Inflammatory macrophage treated with lipopolysaccharide for 4 hours (primary cell): ENCODE results near the gene SHISAL2B.
"Not testable (repeated sequence)": the region's sequence is repeated elsewhere in the genome, so short reads cannot be mapped to it uniquely, and the experiment has no call there.

Source experiments
- DNase-seq: peaks from one replicate; pipeline ENCODE4 v3.0.0-alpha.2; 2020

The SHISAL2B gene

GRCh38 chr5:64690417-64691151, at the start of gene SHISAL2B:
SHISAL2B (plus strand) TSS chr5:64690503; CDS start chr5:64690624, 121 bp downstream.
- no peak for DNase-seq

GRCh38 chr5:64644831-64645230, 45.5 kb upstream of the SHISAL2B start:
- no peak for DNase-seq

DNA sequence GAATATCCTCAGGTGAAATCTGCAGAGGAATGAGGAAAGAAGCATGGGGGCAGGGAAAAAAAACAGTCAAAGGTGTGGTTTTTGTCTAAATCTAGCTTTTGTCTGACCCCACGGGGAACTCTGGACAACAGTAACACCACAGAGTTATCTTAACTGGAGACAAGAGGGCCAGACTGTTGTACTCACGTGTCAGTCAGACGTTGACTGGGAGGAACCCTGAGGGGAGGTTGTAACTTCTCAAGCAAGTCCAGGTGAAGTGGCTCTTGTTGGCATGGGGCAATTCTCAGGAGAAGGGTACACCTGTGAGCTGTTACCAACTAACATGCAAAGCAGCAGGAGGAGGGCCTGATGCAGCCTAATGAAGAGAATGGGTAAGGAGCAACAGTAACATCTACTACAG, 44.1 kb upstream of the SHISAL2B start:
- DNase-seq, result no peak

DNA sequence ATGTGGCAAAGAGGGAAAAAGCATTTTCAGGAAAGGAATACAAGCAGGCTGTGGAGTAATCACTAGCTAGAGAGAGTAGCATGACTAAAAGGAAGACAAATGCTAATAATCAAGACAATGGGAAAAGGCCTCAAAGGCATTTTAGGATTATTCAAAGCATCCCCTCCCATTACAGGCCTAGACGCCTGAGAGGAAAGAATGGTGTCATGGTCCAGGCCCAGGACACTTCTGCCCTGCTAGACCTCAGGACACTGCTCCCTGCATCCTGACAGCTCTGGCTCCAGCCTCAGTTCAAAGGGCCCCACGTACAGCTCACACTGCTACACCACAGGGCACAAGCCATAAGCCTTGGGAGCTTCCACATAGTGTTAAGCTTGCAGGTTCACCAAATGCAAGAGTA, 40.8 kb upstream of the SHISAL2B start:
- no peak for DNase-seq

DNA sequence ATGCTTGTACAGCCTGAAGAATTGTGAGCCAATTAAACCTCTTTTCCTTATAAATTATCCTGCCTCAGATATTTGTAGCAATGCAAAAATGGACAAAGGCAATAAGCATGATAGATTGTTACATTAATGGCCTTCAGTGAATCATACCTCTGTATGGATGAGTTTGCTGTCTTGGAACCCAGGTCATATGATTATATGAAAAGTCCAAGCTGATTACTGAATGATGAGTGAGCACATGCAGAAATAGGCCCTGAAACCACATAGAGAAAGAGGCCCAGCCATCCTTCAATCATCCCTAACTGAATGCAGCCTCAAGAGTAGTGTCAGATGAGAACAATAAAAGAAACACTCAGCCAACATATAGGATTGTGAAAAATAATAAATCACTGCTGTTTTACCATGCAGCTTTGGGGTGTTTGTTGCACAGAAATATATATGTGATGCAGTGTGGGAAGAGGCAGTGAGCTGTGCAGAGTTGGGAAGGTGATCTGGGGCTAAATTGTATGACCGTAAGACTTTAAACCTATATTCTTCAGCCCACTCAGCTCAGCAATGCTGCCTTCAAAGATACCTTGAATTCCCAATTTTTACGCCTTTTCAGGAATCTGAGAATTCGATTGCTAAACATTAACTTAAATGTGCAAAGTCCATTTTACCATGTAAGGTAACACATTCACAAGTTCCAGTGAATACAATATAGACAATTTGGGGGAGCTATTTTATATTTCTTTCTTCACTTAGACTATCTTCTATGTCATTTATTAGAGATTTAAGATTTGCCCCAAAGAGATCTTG, 36.3 kb upstream of the SHISAL2B start:
- DNase-seq, result no peak

DNA sequence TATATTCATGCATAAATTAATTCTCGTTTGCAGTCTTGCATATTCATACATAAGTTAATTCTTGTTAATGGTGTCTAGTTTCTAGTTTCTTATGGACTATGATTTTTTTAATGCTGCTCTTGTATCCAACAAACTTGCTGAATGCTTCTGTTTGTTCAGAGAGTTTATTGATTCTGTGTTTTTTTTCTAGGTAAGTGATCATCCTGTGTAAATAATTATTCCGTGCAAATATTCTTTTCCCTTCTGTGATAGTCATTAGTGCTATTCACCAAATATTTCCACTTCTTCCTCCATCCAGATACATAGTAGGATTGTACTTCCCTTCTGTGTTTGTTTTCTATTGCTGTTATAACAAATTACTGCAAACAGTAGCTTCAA, 35.8 kb upstream of the SHISAL2B start:
- no peak for DNase-seq

- no peak for DNase-seq
These were observed 34.7 kb upstream of the SHISAL2B start for GRCh38 chr5:64655596-64655995.

DNA sequence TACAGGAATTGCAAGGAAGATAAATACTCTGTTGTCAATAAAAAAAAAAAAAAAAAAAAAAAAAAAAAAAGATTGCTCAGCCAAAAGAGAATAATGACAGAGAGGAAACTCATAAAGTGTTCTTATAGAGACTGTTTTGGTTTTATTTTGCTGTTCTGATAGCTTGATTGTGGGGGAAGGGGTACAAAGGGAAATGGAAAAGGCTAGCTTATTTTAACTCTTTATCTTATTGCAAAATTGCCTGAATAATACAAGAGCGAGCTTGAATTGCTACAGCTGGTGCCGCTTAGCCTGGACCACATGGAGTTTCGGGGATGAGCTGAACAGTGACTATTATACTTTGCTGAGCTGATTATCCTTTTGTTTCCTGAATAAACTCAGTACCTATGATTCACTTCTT, 31.0 kb upstream of the SHISAL2B start:
- no peak for DNase-seq

DNA sequence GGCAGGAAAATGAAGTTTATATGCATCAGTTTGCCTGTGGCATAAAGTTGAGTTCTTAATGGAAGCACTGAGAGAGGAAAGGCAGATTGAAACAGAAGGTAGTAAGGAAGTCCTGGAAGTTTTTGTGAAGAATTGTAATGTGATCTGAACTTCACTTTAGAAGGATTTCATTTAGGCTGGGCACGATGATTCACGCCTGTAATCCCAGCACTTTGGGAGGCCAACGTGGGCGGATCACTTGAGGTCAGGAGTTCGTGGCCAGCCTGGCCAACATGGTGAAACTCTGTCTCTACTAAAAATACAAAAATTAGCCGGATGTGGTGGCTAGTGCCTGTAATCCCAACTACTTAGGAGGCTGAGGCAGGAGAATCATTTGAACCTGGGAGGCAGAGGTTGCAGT, 27.1 kb upstream of the SHISAL2B start:
- DNase-seq, result not testable (repeated sequence)

GRCh38 chr5:64665243-64665642, 25.1 kb upstream of the SHISAL2B start:
- DNase-seq, result no peak

GRCh38 chr5:64666078-64666477, 24.2 kb upstream of the SHISAL2B start:
- DNase-seq, result no peak

- no peak for DNase-seq
These were observed 23.2 kb upstream of the SHISAL2B start for GRCh38 chr5:64667068-64667467.

GRCh38 chr5:64670277-64670676, 20.0 kb upstream of the SHISAL2B start:
- DNase-seq, result no peak

DNA sequence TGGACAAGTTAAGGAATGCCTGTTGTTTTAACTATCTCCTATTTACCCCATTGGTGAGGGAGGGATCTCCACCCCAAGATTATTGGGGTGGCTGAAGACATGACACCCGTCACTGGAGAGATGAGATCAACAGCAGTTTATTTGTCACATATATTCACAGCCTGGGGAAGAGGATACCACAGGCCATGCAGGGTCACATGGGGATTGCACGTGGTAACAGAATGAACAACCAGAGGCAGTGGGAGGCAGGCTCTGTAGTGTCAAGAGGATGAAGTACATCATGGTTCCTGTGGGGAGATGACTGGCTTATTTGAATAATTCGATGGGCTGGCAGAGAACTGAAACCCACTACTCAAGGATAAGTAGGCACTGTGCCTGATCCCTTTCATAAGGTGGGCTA, 18.6 kb upstream of the SHISAL2B start:
- DNase-seq, result no peak

GRCh38 chr5:64678374-64678773, 11.9 kb upstream of the SHISAL2B start:
- no peak for DNase-seq

GRCh38 chr5:64680289-64680688, 10.0 kb upstream of the SHISAL2B start:
- DNase-seq, result no peak

DNA sequence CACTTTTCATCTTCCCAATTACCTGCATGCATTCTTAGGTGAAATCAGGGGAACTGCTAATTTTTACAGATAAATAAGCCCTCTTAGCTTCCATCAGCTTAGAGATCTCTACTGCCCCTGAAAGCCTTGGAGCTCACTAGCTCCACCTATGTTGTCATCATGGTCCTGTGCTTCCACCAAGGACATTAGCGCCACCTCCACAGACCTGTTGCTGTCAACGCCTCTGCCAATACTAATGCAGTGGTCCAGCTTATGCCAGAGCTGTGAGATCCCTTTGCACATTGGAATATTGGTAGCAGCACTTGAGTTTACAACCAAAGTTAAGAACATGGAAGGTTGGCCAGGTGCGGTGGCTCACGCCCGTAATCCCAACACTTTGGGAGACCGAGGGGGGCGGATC, 7.7 kb upstream of the SHISAL2B start:
- DNase-seq, result no peak

GRCh38 chr5:64685866-64686265, 4.4 kb upstream of the SHISAL2B start:
- no peak for DNase-seq

GRCh38 chr5:64688391-64688790, 1.9 kb upstream of the SHISAL2B start:
- no peak for DNase-seq

DNA sequence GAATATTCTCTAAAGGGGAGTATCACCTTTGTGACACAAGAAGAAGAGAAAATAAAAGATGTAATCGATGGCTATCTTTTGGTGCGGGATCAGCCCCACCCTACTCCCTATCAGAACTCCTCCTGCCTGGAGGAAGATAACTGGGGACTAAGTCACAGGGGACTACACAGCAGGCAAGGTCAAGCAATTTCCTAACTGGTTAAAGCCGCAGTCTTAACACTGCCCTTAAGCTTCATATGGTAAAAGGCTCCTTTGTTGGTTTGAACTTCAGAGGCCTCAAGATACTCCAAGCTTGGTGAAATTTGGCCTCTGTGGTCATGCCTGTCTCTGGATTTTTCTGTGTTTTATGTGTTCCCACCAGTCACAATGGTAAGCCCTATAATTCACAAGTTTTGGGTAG, 1.3 kb upstream of the SHISAL2B start:
- no peak for DNase-seq

DNA sequence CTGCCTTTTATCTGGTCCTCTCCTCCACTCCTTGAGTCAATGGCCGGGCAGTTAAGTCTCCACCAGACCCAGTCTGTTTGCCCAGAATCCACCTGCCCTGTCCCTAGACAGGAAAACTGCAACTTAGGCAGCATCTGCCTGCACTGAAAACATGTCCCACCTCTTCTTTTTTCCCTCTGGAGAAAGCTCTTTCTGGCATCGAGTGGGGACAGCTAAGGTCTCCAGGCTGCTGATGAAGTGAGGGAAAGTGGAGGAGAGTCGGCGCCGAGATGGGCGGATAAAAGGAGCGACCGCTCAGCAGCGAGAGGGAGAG, 243 bp upstream of the SHISAL2B start:
- no peak for DNase-seq

GRCh38 chr5:64691291-64691690, 988 bp downstream of the SHISAL2B start:
- DNase-seq, result no peak

- DNase-seq, result no peak
These were observed 3.3 kb downstream of the SHISAL2B start for GRCh38 chr5:64693636-64694035.

GRCh38 chr5:64696414-64696813, 6.1 kb downstream of the SHISAL2B start:
- not testable (repeated sequence) for DNase-seq

GRCh38 chr5:64700765-64701164, 10.5 kb downstream of the SHISAL2B start:
- no peak for DNase-seq
